MG63 (cell line): ENCODE data around the gene IL7R. TPM values are rescaled to one million over a fixed set of nuclear protein-coding genes. Genes with fewer than 3 reads are reported as not detected.

Source experiments
- DNase-seq: peaks from one replicate; pipeline ENCODE4 v3.0.0-alpha.2; 2020
- H3K27me3 ChIP-seq: fragments of 250-450 bp; sonication (Bioruptor Pico); 2 replicates; pipeline ENCODE4 v1.5.1; 2020; ENCODE audit warnings: mild to moderate bottlenecking, moderate library complexity
- H3K36me3 ChIP-seq: fragments of 250-450 bp; sonication (Bioruptor Pico); 2 replicates; pipeline ENCODE4 v1.5.1; 2020; ENCODE audit warnings: mild to moderate bottlenecking, moderate library complexity
- H3K4me3 ChIP-seq: fragments of 250-450 bp; sonication (Bioruptor Pico); 2 replicates; pipeline ENCODE4 v1.5.1; 2020; ENCODE audit warnings: mild to moderate bottlenecking, moderate library complexity
- H3K9me3 ChIP-seq: fragments of 250-450 bp; sonication (Bioruptor Pico); 2 replicates; pipeline ENCODE4 v1.5.1; 2020; ENCODE audit warnings: mild to moderate bottlenecking, moderate library complexity
- total RNA-seq: library from RNA; depleted of rRNA; stranded (reverse); fragments of >200 nt; shearing (Covaris generic); gene quantifications from 2 replicates; pipeline ENCODE4 v1.2.3, GENCODE V29; 2014; ENCODE audit warnings: low replicate concordance

Gene IL7R
- total RNA-seq, 1 experiment from 2014 or later: 3.6 TPM

- Histone ChIP-seq H3K36me3 (peaks cover 10% of the 10 kb centered on the region), H3K9me3 (no peaks in the 10 kb centered on the region), H3K4me3 (peak overlapping the region; percentile 13), H3K27me3 (no peaks in the 10 kb centered on the region)
- DNase-seq: no peak
Measured at GRCh38 chr5:35857606-35858205, 1.0 kb downstream of the IL7R start.

DNA sequence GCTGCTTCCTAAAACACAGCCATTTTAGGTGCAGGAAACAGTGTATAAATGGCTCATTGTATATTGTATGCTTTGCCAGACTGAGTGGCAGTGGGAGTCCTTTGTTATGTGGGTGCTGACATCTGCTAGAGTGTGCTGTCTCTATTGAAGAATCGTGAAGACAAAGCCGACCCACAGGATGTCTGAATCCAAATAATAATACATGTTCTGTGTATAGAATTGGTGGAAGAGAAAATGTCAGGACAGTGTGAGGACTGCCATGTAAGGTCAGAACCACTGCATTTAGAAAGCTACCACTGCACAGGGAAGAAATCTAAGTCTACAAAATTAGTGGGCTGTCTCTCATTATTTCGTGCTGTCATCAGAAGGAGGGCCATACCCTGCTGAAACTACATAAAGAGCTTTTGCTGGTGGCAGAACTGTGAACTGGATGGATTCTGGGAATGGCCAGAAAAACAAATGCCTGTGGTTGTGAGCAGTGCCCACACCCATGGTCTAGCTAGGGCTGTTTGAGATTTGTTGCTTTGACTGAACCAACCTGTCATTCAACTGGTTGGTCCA, 2.5 kb downstream of the IL7R start:
- no peaks in the 10 kb centered on the region for H3K27me3 ChIP-seq
- DNase-seq: no peak
- no peak overlapping the region for H3K4me3 ChIP-seq
- H3K9me3 ChIP-seq: no peaks in the 10 kb centered on the region
- peaks cover 10% of the 10 kb centered on the region for H3K36me3 ChIP-seq

GRCh38 chr5:35860686-35861085, 4.0 kb downstream of the IL7R start:
- Histone ChIP-seq H3K27me3 (no peaks in the 10 kb centered on the region), H3K9me3 (no peaks in the 10 kb centered on the region), H3K4me3 (no peak overlapping the region), H3K36me3 (peaks cover 10% of the 10 kb centered on the region)
- peak; percentile 46 for DNase-seq

DNA sequence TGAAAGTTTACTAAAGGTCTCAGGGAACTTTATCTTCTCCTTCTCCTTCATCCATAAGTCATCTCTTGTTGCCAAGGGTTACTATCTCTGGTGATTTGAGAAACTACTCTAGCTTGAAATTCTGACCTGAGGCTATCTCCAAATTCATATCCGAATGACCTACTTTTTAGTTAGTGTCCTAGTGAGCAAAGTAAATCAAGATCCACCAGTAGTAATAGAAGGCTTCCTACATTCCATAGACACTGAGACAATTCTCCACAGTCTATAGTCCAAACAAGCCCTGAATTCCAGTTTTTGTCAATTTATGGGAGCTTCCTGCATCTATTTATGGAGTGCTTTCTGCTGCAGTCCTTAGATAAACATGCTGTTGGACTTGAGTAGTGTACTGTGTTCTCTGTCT, 5.0 kb downstream of the IL7R start:
- Histone ChIP-seq H3K27me3 (no peaks in the 10 kb centered on the region), H3K9me3 (no peaks in the 10 kb centered on the region), H3K4me3 (no peak overlapping the region), H3K36me3 (peaks cover 10% of the 10 kb centered on the region)
- no peak for DNase-seq

DNA sequence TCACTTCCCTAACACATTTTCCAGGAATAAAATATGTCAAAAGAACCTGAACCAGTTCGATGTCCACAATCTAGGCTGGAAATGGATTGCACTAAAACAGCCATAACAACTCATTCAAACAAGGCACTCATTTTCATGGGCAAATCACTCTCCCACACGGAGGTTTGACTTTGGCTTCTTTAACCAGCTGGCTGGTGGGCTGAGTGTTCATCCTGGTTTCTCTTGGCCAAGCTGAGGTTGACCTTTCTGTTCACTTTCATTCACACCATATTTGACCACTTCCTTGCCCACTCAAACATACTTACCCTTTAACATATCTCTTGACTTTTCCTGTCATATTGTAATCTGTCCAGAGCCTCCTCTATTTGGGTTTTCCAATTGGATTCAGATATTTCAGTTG, 5.4 kb downstream of the IL7R start:
- H3K4me3 ChIP-seq: no peak overlapping the region
- H3K27me3 ChIP-seq: no peaks in the 10 kb centered on the region
- no peaks in the 10 kb centered on the region for H3K9me3 ChIP-seq
- H3K36me3 ChIP-seq: peaks cover 10% of the 10 kb centered on the region
- DNase-seq: no peak

DNA sequence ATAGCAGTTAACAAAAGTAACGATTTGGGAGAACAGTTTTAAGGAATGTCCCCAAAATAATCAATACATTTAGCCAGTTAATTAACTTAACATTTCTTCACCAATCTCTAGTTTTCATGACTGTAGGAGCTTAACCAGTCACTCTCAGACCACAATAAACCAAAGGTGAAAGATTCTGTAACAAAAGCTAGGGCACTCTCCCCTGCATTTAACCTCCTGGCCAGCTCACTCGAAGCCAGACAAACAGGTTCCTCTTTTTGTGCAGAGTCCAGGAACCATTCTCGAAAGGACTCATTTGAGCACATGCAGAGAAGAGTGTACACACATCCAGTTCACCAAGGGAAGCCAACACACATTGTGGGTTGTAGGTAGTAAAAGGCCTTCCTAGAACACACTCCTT, 6.5 kb downstream of the IL7R start:
- Histone ChIP-seq H3K27me3 (no peaks in the 10 kb centered on the region), H3K4me3 (no peak overlapping the region), H3K9me3 (no peaks in the 10 kb centered on the region), H3K36me3 (peaks cover 11% of the 10 kb centered on the region)
- no peak for DNase-seq

DNA sequence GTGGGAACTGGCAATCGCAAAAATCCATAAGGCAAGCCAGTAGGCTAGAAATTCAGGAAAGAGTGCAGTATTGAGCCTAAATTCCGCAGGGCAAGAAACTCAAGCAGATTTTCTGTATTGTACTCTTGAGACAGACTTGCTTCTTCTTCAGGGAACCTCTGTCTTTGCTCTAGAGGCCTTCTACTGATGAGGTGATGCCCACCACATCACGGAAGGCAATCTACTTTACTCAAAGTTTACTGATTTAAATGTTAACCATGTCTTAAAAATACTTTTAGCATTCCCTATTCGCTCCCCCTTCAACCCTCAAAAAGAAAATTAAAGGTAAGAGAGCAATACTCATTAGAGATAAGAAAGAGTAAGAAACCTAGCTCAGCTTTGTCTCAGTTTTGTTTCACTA, 11.3 kb downstream of the IL7R start:
- no peaks in the 10 kb centered on the region for H3K9me3 ChIP-seq
- H3K36me3 ChIP-seq: peaks cover 2% of the 10 kb centered on the region
- no peak for DNase-seq
- no peak overlapping the region for H3K4me3 ChIP-seq
- H3K27me3 ChIP-seq: no peaks in the 10 kb centered on the region

GRCh38 chr5:35869685-35870277, 13.1 kb downstream of the IL7R start:
- DNase-seq: no peak
- Histone ChIP-seq H3K36me3 (peaks cover 2% of the 10 kb centered on the region; the same call in 1 of the 2 replicates), H3K27me3 (no peaks in the 10 kb centered on the region), H3K4me3 (no peak overlapping the region), H3K9me3 (no peaks in the 10 kb centered on the region)

DNA sequence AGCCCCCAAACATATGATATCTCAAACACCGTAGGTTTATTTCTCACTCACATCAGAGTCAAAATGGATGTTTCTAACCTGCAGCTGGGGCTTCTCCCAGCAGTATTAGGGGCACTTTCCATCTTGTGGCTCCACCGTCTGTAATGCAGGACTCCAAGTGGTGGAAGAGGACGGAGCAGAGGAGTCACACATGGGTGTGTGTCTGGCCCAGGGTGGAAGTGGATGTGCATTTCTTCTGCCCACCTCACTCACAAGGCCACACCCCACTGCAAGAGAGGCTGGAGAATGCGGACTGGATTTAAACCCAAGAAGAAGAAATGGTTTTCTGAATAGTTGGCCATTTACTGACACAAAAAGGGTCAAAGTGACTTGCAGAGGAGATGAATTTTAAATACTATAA, 13.9 kb downstream of the IL7R start:
- Histone ChIP-seq H3K27me3 (no peaks in the 10 kb centered on the region), H3K9me3 (no peaks in the 10 kb centered on the region), H3K4me3 (no peak overlapping the region), H3K36me3 (peaks cover 2% of the 10 kb centered on the region; the same call in 1 of the 2 replicates)
- no peak for DNase-seq

- H3K4me3 ChIP-seq: no peak overlapping the region
- H3K36me3 ChIP-seq: no peaks in the 10 kb centered on the region; the same call in 1 of the 2 replicates
- DNase-seq: no peak
- H3K27me3 ChIP-seq: no peaks in the 10 kb centered on the region
- no peaks in the 10 kb centered on the region for H3K9me3 ChIP-seq
Measured at GRCh38 chr5:35876454-35876853, 19.8 kb downstream of the IL7R start.

- Histone ChIP-seq H3K27me3 (no peaks in the 10 kb centered on the region), H3K9me3 (no peaks in the 10 kb centered on the region), H3K36me3 (no peaks in the 10 kb centered on the region; the same call in 1 of the 2 replicates), H3K4me3 (no peak overlapping the region)
- no peak for DNase-seq
Measured at GRCh38 chr5:35876922-35877321, 20.2 kb downstream of the IL7R start.

GRCh38 chr5:35877655-35878054, 21.0 kb downstream of the IL7R start:
- Histone ChIP-seq H3K9me3 (no peaks in the 10 kb centered on the region), H3K27me3 (no peaks in the 10 kb centered on the region), H3K36me3 (no peaks in the 10 kb centered on the region; the same call in 1 of the 2 replicates), H3K4me3 (no peak overlapping the region)
- no peak for DNase-seq

GRCh38 chr5:35878079-35878478, 21.4 kb downstream of the IL7R start:
- no peaks in the 10 kb centered on the region for H3K9me3 ChIP-seq
- DNase-seq: no peak
- no peaks in the 10 kb centered on the region for H3K27me3 ChIP-seq
- no peak overlapping the region for H3K4me3 ChIP-seq
- no peaks in the 10 kb centered on the region; the same call in 1 of the 2 replicates for H3K36me3 ChIP-seq

- no peaks in the 10 kb centered on the region for H3K9me3 ChIP-seq
- H3K4me3 ChIP-seq: no peak overlapping the region
- H3K27me3 ChIP-seq: no peaks in the 10 kb centered on the region
- DNase-seq: no peak
- no peaks in the 10 kb centered on the region; the same call in 1 of the 2 replicates for H3K36me3 ChIP-seq
Measured at GRCh38 chr5:35879096-35879495, 22.4 kb downstream of the IL7R start.

- Histone ChIP-seq H3K36me3 (no peaks in the 10 kb centered on the region; the same call in 1 of the 2 replicates), H3K9me3 (no peaks in the 10 kb centered on the region), H3K4me3 (no peak overlapping the region), H3K27me3 (no peaks in the 10 kb centered on the region)
- DNase-seq: no peak
Measured at GRCh38 chr5:35879649-35880048, 23.0 kb downstream of the IL7R start.

DNA sequence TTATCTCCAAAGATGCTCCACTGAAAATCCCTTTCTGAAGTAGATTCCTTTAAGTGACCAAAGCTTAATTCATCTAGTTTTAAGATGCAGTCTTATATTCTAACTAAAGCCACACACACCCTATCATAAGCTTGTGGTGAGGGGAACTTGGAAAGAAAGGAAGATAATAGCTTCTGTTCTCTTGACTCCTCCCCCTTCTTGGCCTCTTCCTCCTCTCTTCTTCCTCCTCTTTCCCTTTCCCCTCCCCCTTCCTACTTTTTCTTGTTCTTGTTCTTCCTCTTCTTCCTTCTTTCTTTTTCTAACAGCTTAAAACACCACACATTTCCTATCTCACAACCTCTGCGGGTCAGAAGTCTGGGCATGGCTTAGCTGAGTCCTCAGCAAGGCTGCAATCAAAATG, 23.5 kb downstream of the IL7R start:
- Histone ChIP-seq H3K4me3 (no peak overlapping the region), H3K9me3 (no peaks in the 10 kb centered on the region), H3K27me3 (no peaks in the 10 kb centered on the region), H3K36me3 (no peaks in the 10 kb centered on the region; the same call in 1 of the 2 replicates)
- DNase-seq: no peak

- Histone ChIP-seq H3K27me3 (no peaks in the 10 kb centered on the region), H3K9me3 (no peaks in the 10 kb centered on the region), H3K4me3 (no peak overlapping the region), H3K36me3 (no peaks in the 10 kb centered on the region)
- DNase-seq: no peak
Measured at GRCh38 chr5:35881758-35882157, 25.1 kb downstream of the IL7R start.

- H3K36me3 ChIP-seq: no peaks in the 10 kb centered on the region
- no peak overlapping the region for H3K4me3 ChIP-seq
- no peaks in the 10 kb centered on the region for H3K27me3 ChIP-seq
- peak; percentile 60 for DNase-seq
- H3K9me3 ChIP-seq: peaks cover 2% of the 10 kb centered on the region; the same call in 1 of the 2 replicates
Measured at GRCh38 chr5:35884191-35884769, 27.6 kb downstream of the IL7R start.
